Hematopoietic multipotent progenitor cell treated with erythropoietin and hydrocortisone succinate and interleukin-3 and kit ligand, for 8 days (in vitro differentiated cells): Measurements from ENCODE around the gene BTG1.
"Not testable (repeated sequence)": the region's sequence is repeated elsewhere in the genome, so short reads cannot be mapped to it uniquely, and the experiment has no call there.

ENCODE experiments used
- DNase-seq: peaks from one replicate; pipeline ENCODE4 v3.0.0-alpha.2; 2015

BTG1 gene

GRCh38 chr12:92094301-92094700 lies 51.3 kb downstream of the BTG1 start:
- not testable (repeated sequence) for DNase-seq
